GM19467 (cell line): ENCODE results near the gene KRT79.
"Not testable (repeated sequence)": the region's sequence is repeated elsewhere in the genome, so short reads cannot be mapped to it uniquely, and the experiment has no call there.

Experiments
- ATAC-seq: cut with Tn5 transposase; IDR thresholded peaks from one replicate; pipeline ENCODE4 v1.9.1; 2021; ENCODE audit warnings: mild to moderate bottlenecking, moderate library complexity; ENCODE audit not compliant: unreplicated experiment

KRT79 gene

GRCh38 chr12:52807544-52808470 is 26.3 kb downstream of the KRT79 start:
- no peak for ATAC-seq

- ATAC-seq = no peak
Measured at GRCh38 chr12:52806821-52807543, 27.1 kb downstream of the KRT79 start.

- ATAC-seq = no peak
Measured at GRCh38 chr12:52806169-52806811, 27.8 kb downstream of the KRT79 start.

- no peak for ATAC-seq
Measured at GRCh38 chr12:52805739-52806138, 28.4 kb downstream of the KRT79 start.

GRCh38 chr12:52805000-52805399 is 29.1 kb downstream of the KRT79 start:
- no peak for ATAC-seq

- ATAC-seq = no peak
Measured at GRCh38 chr12:52802442-52802841, 31.7 kb downstream of the KRT79 start.

GRCh38 chr12:52801773-52802172 is 32.3 kb downstream of the KRT79 start:
- ATAC-seq = no peak

GRCh38 chr12:52800259-52800917 is 33.7 kb downstream of the KRT79 start:
- no peak for ATAC-seq

GRCh38 chr12:52799505-52800211 is 34.5 kb downstream of the KRT79 start:
- no peak for ATAC-seq

GRCh38 chr12:52798671-52799504 is 35.2 kb downstream of the KRT79 start:
- ATAC-seq = no peak

GRCh38 chr12:52798003-52798670 is 36.0 kb downstream of the KRT79 start:
- ATAC-seq = no peak

GRCh38 chr12:52797529-52797894 is 36.6 kb downstream of the KRT79 start:
- ATAC-seq = no peak

GRCh38 chr12:52796839-52797528 is 37.1 kb downstream of the KRT79 start:
- ATAC-seq = no peak

- no peak for ATAC-seq
Measured at GRCh38 chr12:52796429-52796794, 37.7 kb downstream of the KRT79 start.

- no peak for ATAC-seq
Measured at GRCh38 chr12:52795694-52796428, 38.2 kb downstream of the KRT79 start, which contains the start of gene KRT3. KRT3 (minus strand) TSS chr12:52796117; CDS start chr12:52796042, 75 bp downstream.

GRCh38 chr12:52795332-52795674 is 38.8 kb downstream of the KRT79 start:
- not testable (repeated sequence) for ATAC-seq

- ATAC-seq = no peak
Measured at GRCh38 chr12:52794479-52795331, 39.4 kb downstream of the KRT79 start.
